GM12878 (cell line): Measurements from ENCODE around the gene RNU5B-1. TPM values are rescaled to one million over a fixed set of nuclear protein-coding genes. Genes with fewer than 3 reads are reported as not detected.

Experiments
- BCL11A ChIP-seq: IDR thresholded peaks from 2 replicates; pipeline ENCODE4 v1.6.1; 2011; ENCODE audit warnings: low read depth, low read length
- CEBPB ChIP-seq, 2 experiments: fragments of 150-350 bp in 1 of 2; IDR thresholded peaks; 2 replicates each; pipeline ENCODE4 v1.6.1; 2012 to 2014; ENCODE audit warnings: low read depth in 2 of 2, low read length in 2 of 2, borderline replicate concordance in 1 of 2, inconsistent platforms in 1 of 2
- CHD4 ChIP-seq: fragments of 200-600 bp; sonication (generic); IDR thresholded peaks from 2 replicates; pipeline ENCODE4 v1.6.1; 2016; ENCODE audit warnings: mild to moderate bottlenecking
- EZH2 ChIP-seq: IDR thresholded peaks from 2 replicates; pipeline ENCODE4 v1.6.1; 2012; ENCODE audit warnings: low read depth, mild to moderate bottlenecking, control low read depth, inconsistent platforms, low read length, borderline replicate concordance; ENCODE audit not compliant: control insufficient read depth
- MXI1 ChIP-seq: fragments of 150-350 bp; IDR thresholded peaks from 2 replicates; pipeline ENCODE4 v1.6.1; 2011; ENCODE audit warnings: low read depth, mild to moderate bottlenecking, inconsistent platforms, low read length, improper control_type of control experiment
- NFXL1 ChIP-seq: fragments of 450-650 bp; IDR thresholded peaks from 2 replicates; pipeline ENCODE4 v1.6.1; 2017; ENCODE audit warnings: antibody characterized with exemption, mild to moderate bottlenecking, borderline replicate concordance
- REST ChIP-seq: IDR thresholded peaks from 2 replicates; pipeline ENCODE4 v1.6.1; 2012; ENCODE audit warnings: mild to moderate bottlenecking, low read depth, low read length
- SIN3A ChIP-seq: IDR thresholded peaks from 2 replicates; pipeline ENCODE4 v1.6.1; 2012; ENCODE audit warnings: low read depth, low read length, improper control_type of control experiment
- SP1 ChIP-seq: IDR thresholded peaks from one replicate; pipeline ENCODE4 v1.6.1; 2011; ENCODE audit warnings: low read depth, low read length
- SREBF1 ChIP-seq: IDR thresholded peaks from 2 replicates; pipeline ENCODE4 v1.6.1; 2012; ENCODE audit warnings: mild to moderate bottlenecking, low read length
- SUPT20H ChIP-seq: IDR thresholded peaks from 2 replicates; pipeline ENCODE4 v1.6.1; 2011; ENCODE audit warnings: low read depth, mild to moderate bottlenecking, low read length, moderate library complexity, borderline replicate concordance; ENCODE audit not compliant: control insufficient read depth
- ZBED1 ChIP-seq: IDR thresholded peaks from 2 replicates; pipeline ENCODE4 v1.6.1; 2016; ENCODE audit warnings: borderline replicate concordance
- ZBTB4 ChIP-seq: fragments of 450-650 bp; formaldehyde crosslinking; IDR thresholded peaks from 2 replicates; pipeline ENCODE4 v1.4.0; 2022; ENCODE audit warnings: mild to moderate bottlenecking, moderate library complexity
- polyA plus RNA-seq, 11 experiments: library from polyadenylated mRNA; depleted of rRNA in 4 of 11; unstranded in 6 of 11; stranded (reverse) in 5 of 11; fragments of >200 nt; fragmentation: Nextera tagmentation in 4 of 11; fragmentation: Illumina TruSeq in 1 of 11; extraction: Ambion mirVana in 4 of 11; extraction: Trizol in 1 of 11; gene quantifications; 1 replicate in 1 of 11; 2 replicates in 10 of 11; pipeline versions ENCODE4 v1.2.1 to v1.2.3, GENCODE V29; 2011 to 2016; ENCODE audit warnings: inconsistent platforms in 2 of 11, missing spikeins in 2 of 11, low read depth in 1 of 11
- total RNA-seq, 4 experiments: library from RNA; depleted of rRNA in 3 of 4; stranded (reverse); fragments of >200 nt in 3 of 4; fragmentation: Illumina TruSeq in 1 of 4; extraction: Trizol in 1 of 4; gene quantifications; 2 replicates each; pipeline versions ENCODE4 v1.2.1 to v1.2.3, GENCODE V29; 2013 to 2021
- TF ChIP-seq, protein P1 (sequence below): IDR thresholded peaks from 2 replicates; pipeline ENCODE4 v1.6.1; 2012; ENCODE audit warnings: low read depth, low read length, improper control_type of control experiment
- TF ChIP-seq, protein P2 (sequence below): fragments of 450-650 bp; formaldehyde crosslinking; IDR thresholded peaks from 2 replicates; pipeline ENCODE4 v1.4.0; 2020; ENCODE audit warnings: mild to moderate bottlenecking, moderate library complexity

The RNU5B-1 gene
- total and polyA plus RNA-seq, 10 of the 15 experiments (the other 5 are each of a cell fraction or from before 2014, with no cell fraction given): 19.1 TPM; not detected in 9

- TF ChIP-seq SREBF1: no peak
- TF ChIP-seq, protein P1, sequence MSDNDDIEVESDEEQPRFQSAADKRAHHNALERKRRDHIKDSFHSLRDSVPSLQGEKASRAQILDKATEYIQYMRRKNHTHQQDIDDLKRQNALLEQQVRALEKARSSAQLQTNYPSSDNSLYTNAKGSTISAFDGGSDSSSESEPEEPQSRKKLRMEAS: no peak
- TF ChIP-seq, protein P2, sequence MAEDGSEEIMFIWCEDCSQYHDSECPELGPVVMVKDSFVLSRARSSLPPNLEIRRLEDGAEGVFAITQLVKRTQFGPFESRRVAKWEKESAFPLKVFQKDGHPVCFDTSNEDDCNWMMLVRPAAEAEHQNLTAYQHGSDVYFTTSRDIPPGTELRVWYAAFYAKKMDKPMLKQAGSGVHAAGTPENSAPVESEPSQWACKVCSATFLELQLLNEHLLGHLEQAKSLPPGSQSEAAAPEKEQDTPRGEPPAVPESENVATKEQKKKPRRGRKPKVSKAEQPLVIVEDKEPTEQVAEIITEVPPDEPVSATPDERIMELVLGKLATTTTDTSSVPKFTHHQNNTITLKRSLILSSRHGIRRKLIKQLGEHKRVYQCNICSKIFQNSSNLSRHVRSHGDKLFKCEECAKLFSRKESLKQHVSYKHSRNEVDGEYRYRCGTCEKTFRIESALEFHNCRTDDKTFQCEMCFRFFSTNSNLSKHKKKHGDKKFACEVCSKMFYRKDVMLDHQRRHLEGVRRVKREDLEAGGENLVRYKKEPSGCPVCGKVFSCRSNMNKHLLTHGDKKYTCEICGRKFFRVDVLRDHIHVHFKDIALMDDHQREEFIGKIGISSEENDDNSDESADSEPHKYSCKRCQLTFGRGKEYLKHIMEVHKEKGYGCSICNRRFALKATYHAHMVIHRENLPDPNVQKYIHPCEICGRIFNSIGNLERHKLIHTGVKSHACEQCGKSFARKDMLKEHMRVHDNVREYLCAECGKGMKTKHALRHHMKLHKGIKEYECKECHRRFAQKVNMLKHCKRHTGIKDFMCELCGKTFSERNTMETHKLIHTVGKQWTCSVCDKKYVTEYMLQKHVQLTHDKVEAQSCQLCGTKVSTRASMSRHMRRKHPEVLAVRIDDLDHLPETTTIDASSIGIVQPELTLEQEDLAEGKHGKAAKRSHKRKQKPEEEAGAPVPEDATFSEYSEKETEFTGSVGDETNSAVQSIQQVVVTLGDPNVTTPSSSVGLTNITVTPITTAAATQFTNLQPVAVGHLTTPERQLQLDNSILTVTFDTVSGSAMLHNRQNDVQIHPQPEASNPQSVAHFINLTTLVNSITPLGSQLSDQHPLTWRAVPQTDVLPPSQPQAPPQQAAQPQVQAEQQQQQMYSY (CRISPR knock-in tag): peak; percentile 12; the same call in 1 of the 2 replicates
- TF ChIP-seq SP1: no peak
- no peak for TF ChIP-seq BCL11A
- no peak for TF ChIP-seq CEBPB (IDR thresholded peaks at IDR 0.05; ENCODE audit: borderline replicate concordance in 1 of 2, low read depth in 2 of 2, low read length in 2 of 2)
- no peak for TF ChIP-seq REST
- TF ChIP-seq MXI1: peak; percentile 55
- 0 out of 2 replicates have a peak, but pooled peaks have one; percentile 3 for TF ChIP-seq ZBTB4
- TF ChIP-seq SUPT20H: no peak
- TF ChIP-seq EZH2: no peak
- TF ChIP-seq CHD4: 0 out of 2 replicates have a peak, but pooled peaks have one; percentile 7
- no peak for TF ChIP-seq SIN3A
- TF ChIP-seq ZBED1: no peak
- no peak for TF ChIP-seq NFXL1
Observed at GRCh38 chr15:65305150-65305758, 777 bp downstream of the RNU5B-1 start (continued).
